ENCODE results near the gene HCFC1. TPM values are rescaled to one million over a fixed set of nuclear protein-coding genes. Genes with fewer than 3 reads are reported as not detected.

Gene HCFC1
- total RNA-seq, 4 donors from 2014 or later, result 32.6 to 51.6 (median 40.9) TPM

GRCh38 chrX:154018518-154019060 lies 47.0 kb upstream of the HCFC1 start:
- intact Hi-C loops (cut with DNase I; ENCODE audit: low total_unique reads), result no loop called here
- no peak overlapping the region for H3K4me3 ChIP-seq (ENCODE audit: low read depth, poor library complexity, severe bottlenecking)

GRCh38 chrX:154017766-154018517 lies 46.3 kb upstream of the HCFC1 start:
- no peak overlapping the region for H3K4me3 ChIP-seq (ENCODE audit: low read depth, poor library complexity, severe bottlenecking)
- no peak for DNase-seq (ENCODE audit: low spot score in 2 of 2)
- TF ChIP-seq CTCF (IDR thresholded peaks at IDR 0.05), result no peak
- TF ChIP-seq POLR2A (IDR thresholded peaks at IDR 0.05), result no peak
- WGBS, 2 donors, result 74 to 80% methylated on average over 16 to 26 of the region's 26 CpGs
- intact Hi-C loops (cut with DNase I; ENCODE audit: low total_unique reads), result no loop called here

More at GRCh38 chrX:154018518-154019060, 47.0 kb upstream of the HCFC1 start:
- WGBS, 2 donors, result 70 to 85% methylated on average over 2 to 15 of the region's 15 CpGs
- no peak for TF ChIP-seq CTCF (IDR thresholded peaks at IDR 0.05)
- TF ChIP-seq POLR2A (IDR thresholded peaks at IDR 0.05), result no peak
- DNase-seq (ENCODE audit: low spot score in 2 of 2), result no peak

- intact Hi-C loops (cut with DNase I; ENCODE audit: low total_unique reads), result no loop called here
- 84 to 86% methylated on average over 3 to 23 of the region's 24 CpGs for WGBS, 2 donors
These were observed 44.9 kb upstream of the HCFC1 start for GRCh38 chrX:154016366-154017076.

GRCh38 chrX:154015581-154016264 lies 44.1 kb upstream of the HCFC1 start:
- intact Hi-C loops (cut with DNase I; ENCODE audit: low total_unique reads), result no loop called here
- no peak for DNase-seq (ENCODE audit: low spot score in 2 of 2)
- TF ChIP-seq CTCF (IDR thresholded peaks at IDR 0.05) (no peak), POLR2A (IDR thresholded peaks at IDR 0.05) (no peak)
- no peak overlapping the region for H3K4me3 ChIP-seq (ENCODE audit: low read depth, poor library complexity, severe bottlenecking)
- 66 to 71% methylated on average over 9 to 15 of the region's 16 CpGs for WGBS, 2 donors

More at GRCh38 chrX:154016366-154017076, 44.9 kb upstream of the HCFC1 start:
- H3K4me3 ChIP-seq (ENCODE audit: low read depth, poor library complexity, severe bottlenecking), result no peak overlapping the region
- no peak for TF ChIP-seq POLR2A (IDR thresholded peaks at IDR 0.05)
- TF ChIP-seq CTCF (IDR thresholded peaks at IDR 0.05), result no peak
- no peak for DNase-seq (ENCODE audit: low spot score in 2 of 2)

- TF ChIP-seq CTCF (IDR thresholded peaks at IDR 0.05) (no peak), POLR2A (IDR thresholded peaks at IDR 0.05) (no peak)
- DNase-seq (ENCODE audit: low spot score in 2 of 2), result no peak
- no peak overlapping the region for H3K4me3 ChIP-seq (ENCODE audit: low read depth, poor library complexity, severe bottlenecking)
- intact Hi-C loops (cut with DNase I; ENCODE audit: low total_unique reads), result no loop called here
- 86 to 92% methylated on average over 18 to 24 of the region's 24 CpGs for WGBS, 2 donors
These were observed 43.1 kb upstream of the HCFC1 start for GRCh38 chrX:154014429-154015380.

Measured in lower leg skin (tissue), 4 donors.